ENCODE results near the gene ZNF628.

The ZNF628 gene

DNA sequence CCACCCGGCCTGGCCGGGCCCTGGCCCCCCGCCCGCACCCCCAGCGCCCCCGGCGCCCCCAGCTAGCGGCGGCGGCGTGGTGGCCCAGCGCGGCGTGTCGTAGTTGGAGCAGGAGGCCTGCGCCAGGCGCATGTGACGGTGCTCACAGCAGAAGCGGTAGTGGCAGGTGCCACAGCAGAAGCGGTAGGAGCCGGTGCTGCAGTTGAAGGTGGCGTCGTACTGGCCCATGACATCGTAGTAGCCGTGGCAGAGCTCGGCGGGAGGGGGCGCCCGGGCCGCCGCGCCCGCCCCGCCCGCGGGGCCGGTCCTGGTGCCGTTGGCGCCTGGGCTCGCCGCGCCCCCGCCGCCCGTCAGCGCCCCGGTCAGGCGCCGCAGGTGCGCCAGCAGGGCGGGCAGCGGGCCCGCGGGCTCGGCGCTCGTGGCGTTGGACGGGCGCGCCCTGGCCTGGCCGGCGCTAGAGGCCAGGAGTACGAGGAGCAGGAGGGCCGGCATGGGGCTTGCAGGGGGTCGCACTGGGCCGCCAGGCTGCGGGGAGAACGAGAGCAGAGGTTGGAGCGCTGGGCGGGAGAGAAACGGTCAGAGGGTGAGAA lies 34.0 kb upstream of the ZNF628 start:
- H3K4me2 ChIP-seq (ENCODE audit: low read length), result no peak overlapping the region
- TF ChIP-seq EZH2 (IDR thresholded peaks at IDR 0.05; ENCODE audit: borderline replicate concordance, low read length), result no peak
- TF ChIP-seq, protein P1, sequence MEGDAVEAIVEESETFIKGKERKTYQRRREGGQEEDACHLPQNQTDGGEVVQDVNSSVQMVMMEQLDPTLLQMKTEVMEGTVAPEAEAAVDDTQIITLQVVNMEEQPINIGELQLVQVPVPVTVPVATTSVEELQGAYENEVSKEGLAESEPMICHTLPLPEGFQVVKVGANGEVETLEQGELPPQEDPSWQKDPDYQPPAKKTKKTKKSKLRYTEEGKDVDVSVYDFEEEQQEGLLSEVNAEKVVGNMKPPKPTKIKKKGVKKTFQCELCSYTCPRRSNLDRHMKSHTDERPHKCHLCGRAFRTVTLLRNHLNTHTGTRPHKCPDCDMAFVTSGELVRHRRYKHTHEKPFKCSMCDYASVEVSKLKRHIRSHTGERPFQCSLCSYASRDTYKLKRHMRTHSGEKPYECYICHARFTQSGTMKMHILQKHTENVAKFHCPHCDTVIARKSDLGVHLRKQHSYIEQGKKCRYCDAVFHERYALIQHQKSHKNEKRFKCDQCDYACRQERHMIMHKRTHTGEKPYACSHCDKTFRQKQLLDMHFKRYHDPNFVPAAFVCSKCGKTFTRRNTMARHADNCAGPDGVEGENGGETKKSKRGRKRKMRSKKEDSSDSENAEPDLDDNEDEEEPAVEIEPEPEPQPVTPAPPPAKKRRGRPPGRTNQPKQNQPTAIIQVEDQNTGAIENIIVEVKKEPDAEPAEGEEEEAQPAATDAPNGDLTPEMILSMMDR (IDR thresholded peaks at IDR 0.05; ENCODE audit: low read length), result no peak
- no peaks in the 10 kb centered on the region for H3F3A ChIP-seq (ENCODE audit: insufficient read depth, low read length)
- no peaks in the 10 kb centered on the region for H4K20me1 ChIP-seq (ENCODE audit: insufficient read depth, low read length)
- no peaks in the 10 kb centered on the region for H3K9me2 ChIP-seq (ENCODE audit: low read depth, low read length)
- no peaks in the 10 kb centered on the region for H3K27me3 ChIP-seq (ENCODE audit: insufficient read depth, low read length)
- H3K36me3 ChIP-seq (ENCODE audit: insufficient read depth, low read length), result no peaks in the 10 kb centered on the region
- H3K9me3 ChIP-seq (ENCODE audit: low read length), result no peaks in the 10 kb centered on the region
- H3K4me3 ChIP-seq (ENCODE audit: low read depth, low read length, poor library complexity, severe bottlenecking), result no peak overlapping the region
- H3K79me2 ChIP-seq (ENCODE audit: insufficient read depth, low read length), result no peaks in the 10 kb centered on the region
- H2AFZ ChIP-seq (ENCODE audit: low read length), result no peak overlapping the region
- no peak overlapping the region for H3K9ac ChIP-seq (ENCODE audit: low read length)
- H3K27ac ChIP-seq (ENCODE audit: low read depth, low read length, poor library complexity, severe bottlenecking), result no peak overlapping the region
- H3K4me1 ChIP-seq (ENCODE audit: insufficient read depth, low read length, severe bottlenecking), result no peaks in the 10 kb centered on the region

DNA sequence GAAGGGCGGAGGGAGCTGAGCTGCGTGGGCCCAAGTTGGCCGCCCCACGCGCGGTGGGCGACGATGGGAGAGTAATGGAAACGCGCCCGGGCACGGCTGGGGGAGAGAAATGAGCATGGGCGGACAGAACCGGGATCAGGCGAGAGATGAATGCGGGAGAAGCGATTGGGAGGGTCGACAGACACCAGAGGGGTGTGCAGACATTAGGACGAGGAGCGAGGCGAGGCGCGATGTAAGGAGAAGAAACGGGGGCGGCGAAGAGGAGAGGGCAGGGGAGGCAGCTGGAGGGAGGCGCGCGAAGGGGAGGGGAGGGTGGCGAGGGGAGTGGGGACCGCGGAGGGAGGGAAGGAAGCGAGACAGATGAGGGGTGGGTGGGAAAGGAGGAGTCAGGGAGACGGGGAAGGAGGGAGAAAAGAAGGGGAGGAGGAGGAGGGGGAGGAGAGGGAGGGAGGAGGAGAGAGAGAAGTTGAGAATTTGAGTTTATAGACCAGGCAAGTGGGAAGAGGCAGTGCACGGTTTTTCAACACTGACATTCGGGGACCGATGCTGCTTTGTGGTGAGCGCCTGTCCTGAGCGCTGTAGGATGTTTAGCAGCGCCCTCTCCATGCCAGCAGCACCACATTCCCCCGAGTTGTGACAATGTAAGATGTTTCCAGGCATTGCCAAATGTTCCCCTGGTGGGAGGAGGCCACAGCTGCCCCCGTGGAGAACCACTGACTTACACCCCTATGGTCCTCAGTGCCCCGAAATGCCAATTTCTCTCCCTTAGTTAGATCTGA lies 33.2 kb upstream of the ZNF628 start, which contains the start of gene SHISA7:
Gene SHISA7 (minus strand): TSS at position 256 of the 779 bp plus-strand sequence. CDS start 437 bp downstream, outside the sequence.
- Histone ChIP-seq H2AFZ (ENCODE audit: low read length) (no peak within 1 kb of the TSS), H3K4me1 (ENCODE audit: insufficient read depth, low read length, severe bottlenecking) (no peaks in the 10 kb centered on the region), H3K27me3 (ENCODE audit: insufficient read depth, low read length) (no peaks in the 10 kb centered on the region), H3K9me3 (ENCODE audit: low read length) (no peaks in the 10 kb centered on the region), H4K20me1 (ENCODE audit: insufficient read depth, low read length) (no peaks in the 10 kb centered on the region), H3K4me3 (ENCODE audit: low read depth, low read length, poor library complexity, severe bottlenecking) (no peak within 1 kb of the TSS), H3K4me2 (ENCODE audit: low read length) (no peak within 1 kb of the TSS), H3K27ac (ENCODE audit: low read depth, low read length, poor library complexity, severe bottlenecking) (no peak within 1 kb of the TSS), H3K36me3 (ENCODE audit: insufficient read depth, low read length) (no peaks in the 10 kb centered on the region), H3K79me2 (ENCODE audit: insufficient read depth, low read length) (no peaks in the 10 kb centered on the region), H3K9ac (ENCODE audit: low read length) (no peak within 1 kb of the TSS), H3F3A (ENCODE audit: insufficient read depth, low read length) (no peaks in the 10 kb centered on the region), H3K9me2 (ENCODE audit: low read depth, low read length) (no peaks in the 10 kb centered on the region)
- no peak for TF ChIP-seq EZH2 (IDR thresholded peaks at IDR 0.05; ENCODE audit: borderline replicate concordance, low read length)
- TF ChIP-seq, protein P1 (IDR thresholded peaks at IDR 0.05; ENCODE audit: low read length), result no peak

DNA sequence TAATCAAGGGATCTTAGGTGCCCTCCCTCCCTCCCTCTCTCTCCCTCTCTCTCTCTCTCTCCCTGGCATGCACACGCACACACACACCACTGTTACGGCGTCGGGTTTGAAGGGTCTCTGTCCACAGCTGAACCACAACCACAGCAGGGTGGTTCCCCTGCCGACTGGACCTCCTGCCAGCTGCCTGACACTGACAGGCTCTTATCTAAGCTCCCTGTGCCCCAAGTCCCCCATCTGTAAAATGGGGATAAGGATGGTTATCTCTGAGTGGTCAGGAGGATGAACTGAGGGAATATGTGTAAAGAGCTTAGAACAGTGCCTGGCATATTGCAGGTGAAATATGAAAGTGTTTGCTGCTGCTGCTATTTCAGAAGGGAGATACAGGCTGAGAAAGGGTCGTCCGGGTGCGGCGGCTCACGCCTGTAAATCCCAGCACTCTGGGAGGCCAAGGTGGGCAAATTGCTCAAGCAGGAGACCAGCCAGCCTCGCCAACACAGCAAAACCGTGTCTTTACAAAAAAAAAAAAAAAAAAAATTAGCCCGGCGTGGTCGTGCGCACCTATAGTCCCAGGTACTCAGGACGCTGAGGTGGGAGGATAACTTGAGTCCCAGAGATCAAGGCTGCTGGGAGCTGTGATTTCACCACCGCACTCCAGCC lies 32.5 kb upstream of the ZNF628 start:
- no peak overlapping the region for H3K4me3 ChIP-seq (ENCODE audit: low read depth, low read length, poor library complexity, severe bottlenecking)
- no peaks in the 10 kb centered on the region for H3K9me2 ChIP-seq (ENCODE audit: low read depth, low read length)
- H3K4me2 ChIP-seq (ENCODE audit: low read length), result no peak overlapping the region
- H3K27ac ChIP-seq (ENCODE audit: low read depth, low read length, poor library complexity, severe bottlenecking), result no peak overlapping the region
- H2AFZ ChIP-seq (ENCODE audit: low read length), result no peak overlapping the region
- H3F3A ChIP-seq (ENCODE audit: insufficient read depth, low read length), result no peaks in the 10 kb centered on the region
- no peaks in the 10 kb centered on the region for H3K4me1 ChIP-seq (ENCODE audit: insufficient read depth, low read length, severe bottlenecking)
- no peak overlapping the region for H3K9ac ChIP-seq (ENCODE audit: low read length)
- no peaks in the 10 kb centered on the region for H3K36me3 ChIP-seq (ENCODE audit: insufficient read depth, low read length)
- no peaks in the 10 kb centered on the region for H3K79me2 ChIP-seq (ENCODE audit: insufficient read depth, low read length)
- TF ChIP-seq, protein P1 (IDR thresholded peaks at IDR 0.05; ENCODE audit: low read length), result no peak
- no peak for TF ChIP-seq EZH2 (IDR thresholded peaks at IDR 0.05; ENCODE audit: borderline replicate concordance, low read length)
- no peaks in the 10 kb centered on the region for H4K20me1 ChIP-seq (ENCODE audit: insufficient read depth, low read length)
- H3K9me3 ChIP-seq (ENCODE audit: low read length), result no peaks in the 10 kb centered on the region
- H3K27me3 ChIP-seq (ENCODE audit: insufficient read depth, low read length), result no peaks in the 10 kb centered on the region
